Psoas muscle (tissue), 8 donors: Measurements from ENCODE around the gene RPL31. TPM values are rescaled to one million over a fixed set of nuclear protein-coding genes. Genes with fewer than 3 reads are reported as not detected.

Source experiments
- ATAC-seq, 4 donors: fragments of 200-7000 bp; cut with Tn5 transposase; one replicate each; pipeline ENCODE4 v1.9.1; 2020; ENCODE audit warnings: moderate library complexity in 3 of 4, mild to moderate bottlenecking in 2 of 4
- DNase-seq, 2 donors: peaks; one replicate each; pipeline ENCODE4 v3.0.0-alpha.2; 2020
- H3K27ac ChIP-seq: fragments of 200-600 bp; one replicate; pipeline ENCODE4 v1.8.0; 2022
- H3K27me3 ChIP-seq, 3 donors: fragments of 200-600 bp in 1 of 3; one replicate each; pipeline versions ENCODE4 v1.6.1 to v1.8.0; 2013 to 2022; ENCODE audit warnings: low read length in 2 of 3, mild to moderate bottlenecking in 2 of 3, moderate library complexity in 1 of 3; ENCODE audit not compliant: insufficient read depth in 3 of 3
- H3K36me3 ChIP-seq, 2 donors: fragments of 200-600 bp in 1 of 2; one replicate each; pipeline versions ENCODE4 v1.6.1 to v1.8.0; 2013 to 2022; ENCODE audit warnings: low read depth in 1 of 2, mild to moderate bottlenecking in 1 of 2, moderate library complexity in 1 of 2; ENCODE audit not compliant: insufficient read depth in 1 of 2
- H3K4me1 ChIP-seq: fragments of 200-600 bp; one replicate; pipeline ENCODE4 v1.8.0; 2022
- H3K4me3 ChIP-seq: fragments of 200-600 bp; one replicate; pipeline ENCODE4 v1.8.0; 2022; ENCODE audit warnings: mild to moderate bottlenecking
- H3K9me3 ChIP-seq: fragments of 200-600 bp; one replicate; pipeline ENCODE4 v1.8.0; 2022
- WGBS, 3 donors: extraction: QIAGEN DNeasy Blood & Tissue Kit; methylation state at CpG; one replicate each; pipeline versions ENCODE4 v1.1.6 to v1.1.7; 2013; 5-methylcytosine and 5-hydroxymethylcytosine counted together
- intact Hi-C, 2 donors: fragments of 100-400 bp; cut with DNase I; formaldehyde crosslinking; loops; one replicate each; pipeline versions ENCODE4 v1.11.0 to v1.14.2; 2022
- polyA plus RNA-seq, 3 donors: library from polyadenylated mRNA; stranded (reverse); fragments of 200-250 nt; gene quantifications; one replicate each; pipeline ENCODE4 v1.2.3, GENCODE V29; 2013
- total RNA-seq, 4 donors: library from RNA; stranded (reverse); fragmentation: NEBNext Ultra II Directional in 2 of 4; extraction: Animal tissue kit (Norgen Biotek cat#: 25700) in 2 of 4; gene quantifications; one replicate each; pipeline versions ENCODE4 v1.2.1 to v1.2.4, GENCODE V29; 2021 to 2023
- TF ChIP-seq, protein P1 (sequence below): fragments of 200-600 bp; IDR thresholded peaks from one replicate; pipeline ENCODE4 v1.8.0; 2022; ENCODE audit warnings: antibody characterized with exemption
- donor health status: healthy with polysubstance abuse.
- donor health status: DM: no; HTN: no; CAD: no; lungs with moderate emphysema.
- donor health status: Bipolar disorder and iron deficiency.
- donor health status: healthy.
- donor health status: DM: yes; HTN: yes; CAD: no.
- donor health status: DM: no; HTN: no; CAD: no.
- donor health status: DM: no; HTN: no; CAD: no.
- donor health status: DM: yes; HTN: yes; CAD: no.

Gene RPL31
- total and polyA plus RNA-seq, 7 donors = 718 to 3,893 (median 1,227) TPM

GRCh38 chr2:100965596-100965995 lies 36.5 kb upstream of the RPL31 start:
- H3K27me3 ChIP-seq = no peaks in the 10 kb centered on the region
- intact Hi-C loops = no loop called here
- ATAC-seq (no peak), DNase-seq (no peak)
- H3K36me3 ChIP-seq = peaks cover 0 to 30% of the 10 kb centered on the region in 2 donors
- TF ChIP-seq, protein P1, sequence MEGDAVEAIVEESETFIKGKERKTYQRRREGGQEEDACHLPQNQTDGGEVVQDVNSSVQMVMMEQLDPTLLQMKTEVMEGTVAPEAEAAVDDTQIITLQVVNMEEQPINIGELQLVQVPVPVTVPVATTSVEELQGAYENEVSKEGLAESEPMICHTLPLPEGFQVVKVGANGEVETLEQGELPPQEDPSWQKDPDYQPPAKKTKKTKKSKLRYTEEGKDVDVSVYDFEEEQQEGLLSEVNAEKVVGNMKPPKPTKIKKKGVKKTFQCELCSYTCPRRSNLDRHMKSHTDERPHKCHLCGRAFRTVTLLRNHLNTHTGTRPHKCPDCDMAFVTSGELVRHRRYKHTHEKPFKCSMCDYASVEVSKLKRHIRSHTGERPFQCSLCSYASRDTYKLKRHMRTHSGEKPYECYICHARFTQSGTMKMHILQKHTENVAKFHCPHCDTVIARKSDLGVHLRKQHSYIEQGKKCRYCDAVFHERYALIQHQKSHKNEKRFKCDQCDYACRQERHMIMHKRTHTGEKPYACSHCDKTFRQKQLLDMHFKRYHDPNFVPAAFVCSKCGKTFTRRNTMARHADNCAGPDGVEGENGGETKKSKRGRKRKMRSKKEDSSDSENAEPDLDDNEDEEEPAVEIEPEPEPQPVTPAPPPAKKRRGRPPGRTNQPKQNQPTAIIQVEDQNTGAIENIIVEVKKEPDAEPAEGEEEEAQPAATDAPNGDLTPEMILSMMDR = no peak
- H3K4me3 ChIP-seq = no peak overlapping the region
- 96 to 98% (median 97%) methylated on average over 5 of the region's 5 CpGs for WGBS, 3 donors
- no peaks in the 10 kb centered on the region for H3K9me3 ChIP-seq
- H3K4me1 ChIP-seq = no peaks in the 10 kb centered on the region
- H3K27ac ChIP-seq = no peak overlapping the region

DNA sequence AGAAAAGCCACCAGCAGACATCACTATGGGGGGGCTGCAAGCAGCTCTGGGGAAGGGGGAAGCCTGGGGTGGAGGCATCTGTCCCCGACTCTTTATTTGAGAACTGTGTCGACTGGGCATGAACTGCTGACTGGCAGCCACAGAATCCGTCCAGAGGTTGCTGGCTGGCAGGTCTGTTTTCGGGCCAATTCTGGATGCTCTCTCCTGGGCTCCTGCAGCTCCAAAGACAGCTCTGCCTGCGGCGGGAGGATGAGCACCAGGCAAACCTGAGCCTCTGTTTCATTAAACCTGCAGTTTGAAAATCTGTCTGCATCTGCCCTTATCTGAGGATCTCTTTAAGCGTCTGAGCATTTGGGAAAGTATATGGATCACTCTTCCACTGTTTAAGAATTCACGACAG lies 34.4 kb upstream of the RPL31 start:
- TF ChIP-seq, protein P1 = no peak
- ATAC-seq (no peak), DNase-seq (no peak)
- whole genome bisulfite sequencing, 3 donors = 76 to 88% (median 83%) methylated on average over 8 of the region's 8 CpGs
- peaks cover 0 to 39% of the 10 kb centered on the region in 2 donors for H3K36me3 ChIP-seq
- no peak overlapping the region for H3K4me3 ChIP-seq
- H3K4me1 ChIP-seq = no peaks in the 10 kb centered on the region
- H3K9me3 ChIP-seq = no peaks in the 10 kb centered on the region
- H3K27ac ChIP-seq = no peak overlapping the region
- intact Hi-C loops = no loop called here
- no peaks in the 10 kb centered on the region for H3K27me3 ChIP-seq

GRCh38 chr2:100968146-100969145 lies 33.6 kb upstream of the RPL31 start:
- Histone ChIP-seq H3K36me3 (peaks cover 0 to 45% of the 10 kb centered on the region in 2 donors), H3K27ac (no peak overlapping the region), H3K9me3 (no peaks in the 10 kb centered on the region), H3K4me3 (no peak overlapping the region), H3K4me1 (no peaks in the 10 kb centered on the region), H3K27me3 (no peaks in the 10 kb centered on the region)
- ATAC-seq = no peak
- TF ChIP-seq, protein P1 = no peak
- intact Hi-C loops = no loop called here
- DNase-seq = no peak
- WGBS, 3 donors = 91 to 92% (median 91%) methylated on average over 28 of the region's 28 CpGs

DNA sequence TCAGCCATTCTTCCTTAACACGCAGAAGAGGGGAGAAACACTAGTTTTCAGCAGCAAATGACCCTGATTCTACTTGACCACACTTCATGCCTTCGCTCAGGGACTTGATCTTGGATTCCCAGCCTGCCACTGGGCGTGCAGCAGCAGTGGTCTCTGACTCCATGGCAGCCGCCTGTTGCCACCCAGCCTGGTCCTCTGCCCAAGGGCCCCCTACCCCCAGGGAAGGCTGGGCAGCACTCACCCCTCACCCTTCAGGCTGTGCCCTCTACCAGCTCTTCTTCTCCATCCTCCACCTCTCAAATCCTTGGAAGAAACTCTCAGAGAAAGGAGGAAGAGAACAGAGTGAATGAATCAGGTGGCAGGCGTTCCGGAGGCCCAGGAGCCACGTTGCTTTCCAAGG lies 32.1 kb upstream of the RPL31 start:
- Histone ChIP-seq H3K27me3 (no peaks in the 10 kb centered on the region), H3K27ac (no peak overlapping the region), H3K4me1 (no peaks in the 10 kb centered on the region), H3K36me3 (peaks cover 0 to 61% of the 10 kb centered on the region in 2 donors), H3K9me3 (no peaks in the 10 kb centered on the region), H3K4me3 (no peak overlapping the region)
- TF ChIP-seq, protein P1 = no peak
- intact Hi-C loops = no loop called here
- 91 to 97% (median 94%) methylated on average over 7 of the region's 7 CpGs for WGBS, 3 donors
- DNase-seq = no peak
- ATAC-seq = no peak
